CD4-positive, alpha-beta T cell treated with Interleukin-17A for 4 hours (primary cell): ENCODE measurements around the gene CRYZL1.

Experiments
- DNase-seq: peaks from one replicate; pipeline ENCODE4 v3.0.0-alpha.2; 2020; ENCODE audit warnings: mixed read lengths

Gene CRYZL1

GRCh38 chr21:33557447-33557846, 84.1 kb downstream of the CRYZL1 start:
- no peak for DNase-seq

DNA sequence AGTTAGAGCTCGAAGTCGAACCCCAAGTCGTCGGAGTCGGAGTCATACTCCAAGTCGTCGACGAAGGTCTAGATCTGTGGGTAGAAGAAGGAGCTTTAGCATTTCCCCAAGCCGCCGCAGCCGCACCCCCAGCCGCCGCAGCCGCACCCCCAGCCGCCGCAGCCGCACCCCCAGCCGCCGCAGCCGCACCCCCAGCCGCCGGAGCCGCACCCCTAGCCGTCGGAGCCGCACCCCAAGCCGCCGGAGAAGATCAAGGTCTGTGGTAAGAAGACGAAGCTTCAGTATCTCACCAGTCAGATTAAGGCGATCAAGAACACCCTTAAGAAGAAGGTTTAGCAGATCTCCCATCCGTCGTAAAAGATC, 86.6 kb downstream of the CRYZL1 start:
- no peak for DNase-seq

DNA sequence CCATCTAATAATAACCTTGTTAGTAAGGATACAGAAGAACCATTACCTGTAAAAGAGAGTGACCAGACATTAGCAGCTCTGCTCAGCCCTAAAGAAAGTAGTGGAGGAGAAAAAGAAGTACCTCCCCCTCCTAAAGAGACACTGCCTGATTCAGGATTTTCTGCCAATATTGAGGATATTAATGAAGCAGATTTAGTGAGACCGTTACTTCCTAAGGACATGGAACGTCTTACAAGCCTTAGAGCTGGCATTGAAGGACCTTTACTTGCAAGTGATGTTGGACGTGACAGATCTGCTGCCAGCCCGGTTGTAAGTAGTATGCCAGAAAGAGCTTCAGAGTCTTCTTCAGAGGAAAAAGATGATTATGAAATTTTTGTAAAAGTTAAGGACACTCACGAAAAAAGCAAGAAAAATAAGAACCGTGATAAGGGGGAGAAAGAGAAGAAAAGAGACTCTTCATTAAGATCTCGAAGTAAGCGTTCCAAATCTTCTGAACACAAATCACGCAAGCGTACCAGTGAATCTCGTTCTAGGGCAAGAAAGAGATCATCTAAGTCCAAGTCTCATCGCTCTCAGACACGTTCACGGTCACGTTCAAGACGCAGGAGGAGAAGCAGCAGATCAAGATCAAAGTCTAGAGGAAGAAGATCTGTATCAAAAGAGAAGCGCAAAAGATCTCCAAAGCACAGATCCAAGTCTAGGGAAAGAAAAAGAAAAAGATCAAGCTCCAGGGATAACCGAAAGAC, 87.1 kb downstream of the CRYZL1 start:
- DNase-seq, result no peak

- DNase-seq, result no peak
These were observed 88.4 kb downstream of the CRYZL1 start for GRCh38 chr21:33552999-33553598.

DNA sequence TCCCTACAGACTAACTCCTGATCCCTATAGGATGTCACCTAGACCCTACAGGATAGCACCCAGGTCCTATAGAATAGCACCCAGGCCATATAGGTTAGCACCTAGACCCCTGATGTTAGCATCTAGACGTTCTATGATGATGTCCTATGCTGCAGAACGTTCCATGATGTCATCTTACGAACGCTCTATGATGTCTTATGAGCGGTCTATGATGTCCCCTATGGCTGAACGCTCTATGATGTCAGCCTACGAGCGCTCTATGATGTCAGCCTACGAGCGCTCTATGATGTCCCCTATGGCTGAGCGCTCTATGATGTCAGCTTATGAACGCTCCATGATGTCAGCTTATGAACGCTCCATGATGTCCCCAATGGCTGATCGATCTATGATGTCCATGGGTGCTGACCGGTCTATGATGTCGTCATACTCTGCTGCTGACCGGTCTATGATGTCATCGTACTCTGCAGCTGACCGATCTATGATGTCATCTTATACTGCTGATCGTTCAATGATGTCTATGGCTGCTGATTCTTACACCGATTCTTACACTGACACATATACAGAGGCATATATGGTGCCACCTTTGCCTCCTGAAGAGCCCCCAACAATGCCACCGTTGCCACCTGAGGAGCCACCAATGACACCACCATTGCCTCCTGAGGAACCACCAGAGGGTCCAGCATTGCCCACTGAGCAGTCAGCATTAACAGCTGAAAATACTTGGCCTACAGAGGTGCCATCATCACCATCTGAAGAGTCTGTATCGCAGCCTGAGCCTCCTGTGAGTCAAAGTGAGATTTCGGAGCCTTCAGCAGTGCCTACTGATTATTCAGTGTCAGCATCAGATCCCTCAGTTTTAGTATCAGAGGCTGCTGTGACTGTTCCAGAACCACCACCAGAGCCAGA, 89.2 kb downstream of the CRYZL1 start:
- no peak for DNase-seq

DNA sequence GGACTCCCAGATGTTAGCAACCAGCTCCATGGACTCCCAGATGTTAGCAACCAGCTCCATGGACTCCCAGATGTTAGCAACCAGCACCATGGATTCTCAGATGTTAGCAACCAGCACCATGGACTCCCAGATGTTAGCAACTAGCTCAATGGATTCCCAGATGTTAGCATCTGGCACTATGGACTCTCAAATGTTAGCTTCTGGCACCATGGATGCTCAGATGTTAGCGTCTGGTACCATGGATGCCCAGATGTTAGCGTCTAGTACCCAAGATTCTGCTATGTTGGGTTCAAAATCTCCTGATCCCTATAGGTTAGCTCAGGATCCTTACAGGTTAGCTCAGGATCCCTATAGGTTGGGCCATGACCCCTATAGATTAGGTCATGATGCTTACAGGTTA, 89.9 kb downstream of the CRYZL1 start:
- no peak for DNase-seq

- DNase-seq, result no peak
These were observed 90.5 kb downstream of the CRYZL1 start for GRCh38 chr21:33550772-33551660.

GRCh38 chr21:33549848-33550771, 91.4 kb downstream of the CRYZL1 start:
- no peak for DNase-seq

DNA sequence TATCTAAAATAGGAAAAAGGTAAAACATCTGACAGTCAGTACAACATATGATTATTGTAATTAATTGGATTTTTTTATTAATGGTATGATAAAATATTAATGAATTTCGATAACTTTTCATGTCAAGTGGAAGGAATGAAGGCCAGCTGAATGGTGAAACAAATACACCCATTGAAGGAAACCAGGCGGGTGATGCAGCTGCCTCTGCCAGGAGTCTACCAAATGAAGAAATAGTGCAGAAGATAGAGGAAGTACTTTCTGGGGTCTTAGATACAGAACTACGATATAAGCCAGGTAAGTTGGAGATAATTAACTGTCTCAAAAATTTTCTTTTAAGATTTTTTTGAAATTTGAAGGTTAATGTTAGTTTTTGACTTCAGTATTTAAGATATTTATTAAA, 95.5 kb downstream of the CRYZL1 start:
- no peak for DNase-seq

GRCh38 chr21:33544451-33545195, 96.9 kb downstream of the CRYZL1 start:
- no peak for DNase-seq

DNA sequence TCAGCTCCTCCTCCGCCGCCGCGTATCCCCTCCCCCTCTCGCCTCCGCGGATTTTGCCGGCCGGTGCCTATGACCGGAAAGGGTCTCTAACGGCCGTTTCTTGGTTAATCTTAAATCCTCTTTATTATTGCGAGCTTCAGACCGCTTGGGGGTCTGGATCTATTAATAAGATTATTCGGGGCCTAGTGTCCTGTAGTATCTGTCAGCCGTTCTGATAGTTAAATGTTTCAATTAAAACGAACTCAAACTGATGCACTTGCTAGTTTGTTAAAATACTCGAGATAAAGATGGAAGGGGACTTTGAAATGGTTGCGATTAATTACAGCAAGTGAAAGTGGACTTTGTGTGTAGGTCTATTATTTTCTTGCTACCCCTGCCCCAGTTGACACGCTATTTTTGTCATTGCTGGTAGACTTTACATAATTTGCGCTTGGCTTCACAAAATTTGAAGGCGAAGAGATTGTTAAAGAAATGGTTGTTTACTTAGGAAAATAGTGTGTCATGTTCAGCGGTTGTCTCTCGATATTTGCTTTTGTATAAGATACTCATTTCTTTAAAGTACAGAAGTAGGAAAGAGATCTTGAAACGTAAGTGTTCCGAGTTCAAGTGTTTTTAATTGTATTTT, 97.9 kb downstream of the CRYZL1 start:
- peak; percentile 68 for DNase-seq

DNA sequence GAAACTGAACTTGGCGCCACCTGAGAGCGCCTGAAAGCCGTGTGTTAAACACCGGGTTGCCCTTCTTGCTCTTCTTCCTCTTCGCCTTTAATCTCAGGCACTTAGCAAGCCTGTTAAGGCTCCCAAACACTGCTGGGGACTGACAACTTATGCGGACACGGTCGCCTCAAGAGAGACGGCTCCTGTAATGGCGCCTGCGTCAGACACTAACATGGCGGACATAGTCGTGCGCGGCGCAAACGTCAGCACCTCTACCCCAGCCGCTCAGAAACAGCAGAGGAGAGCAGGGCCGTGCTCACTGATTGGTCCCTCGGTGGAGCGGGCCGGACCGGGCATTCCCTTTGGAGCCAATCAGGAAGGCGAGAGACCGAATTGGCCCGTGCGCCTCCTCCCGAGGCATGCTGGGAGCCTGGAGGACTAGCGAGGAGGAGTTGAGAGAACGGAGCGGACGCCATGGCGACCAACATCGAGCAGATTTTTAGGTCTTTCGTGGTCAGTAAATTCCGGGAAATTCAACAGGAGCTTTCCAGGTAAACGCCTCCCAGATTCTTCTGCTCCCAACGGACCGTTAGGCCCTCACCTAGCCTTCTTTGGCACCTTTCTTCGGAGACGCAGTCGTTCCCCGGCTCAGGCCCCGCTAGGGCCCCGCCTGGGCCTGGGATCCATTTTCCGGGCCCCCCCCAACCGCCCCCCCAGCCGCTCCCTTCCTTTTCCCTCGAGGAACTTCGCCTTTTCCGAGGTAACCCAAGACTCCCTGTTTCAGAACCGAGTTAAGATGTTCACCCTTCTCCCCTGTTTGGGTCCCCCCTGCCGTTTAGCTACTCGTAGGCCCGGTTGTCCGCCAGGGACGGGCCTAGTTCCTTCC, 98.7 kb downstream of the CRYZL1 start, which contains the start of gene SON:
Gene SON, plus strand, starts transcription at position 399 of the 865 bp plus-strand sequence. Its CDS starts 55 bp downstream, at position 454.
- peak; percentile 96 for DNase-seq

- peak; percentile 81 for DNase-seq
These were observed 99.5 kb downstream of the CRYZL1 start, which contains the start of gene GART for GRCh38 chr21:33541756-33542639. Gene GART, minus strand, starts transcription at chr21:33542117. Its CDS starts 2,802 bp downstream, at chr21:33539315.

GRCh38 chr21:33541105-33541711, 100.3 kb downstream of the CRYZL1 start:
- DNase-seq, result no peak

DNA sequence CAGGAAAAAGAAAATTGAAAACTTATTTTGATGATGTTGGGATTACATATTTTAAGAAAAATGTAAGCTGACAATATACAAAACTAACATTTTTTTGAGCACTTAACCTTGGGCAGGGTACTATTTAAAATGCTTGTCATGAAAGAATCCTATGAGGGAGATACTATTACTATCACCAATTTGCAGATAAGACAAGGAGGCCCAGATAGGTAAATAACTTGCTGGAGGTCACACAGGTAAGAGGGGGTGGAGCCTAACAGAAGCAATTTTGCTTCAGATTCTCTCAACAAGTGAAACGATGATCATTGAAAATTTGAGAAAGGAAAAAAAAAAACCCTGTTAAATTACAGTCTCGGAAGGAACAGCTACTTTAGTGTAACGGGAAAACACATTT, 100.8 kb downstream of the CRYZL1 start:
- DNase-seq, result no peak

- DNase-seq, result no peak
These were observed 101.9 kb downstream of the CRYZL1 start for GRCh38 chr21:33539616-33540015.
